ENCODE results near the gene CCNJL.

GRCh38 chr5:160339406-160340130 lies 27.2 kb upstream of the CCNJL start:
- TF ChIP-seq CTCF (IDR thresholded peaks at IDR 0.05) (no peak), POLR2A (IDR thresholded peaks at IDR 0.05) (no peak)
